Gastroesophageal sphincter (tissue), 4 donors: ENCODE data around the gene ACOX3. TPM values are rescaled to one million over a fixed set of nuclear protein-coding genes. Genes with fewer than 3 reads are reported as not detected.
"Not testable (repeated sequence)": the region's sequence is repeated elsewhere in the genome, so short reads cannot be mapped to it uniquely, and the experiment has no call there.

Source experiments
- ATAC-seq: fragments of 150-250 bp; one replicate; pipeline ENCODE4 v1.9.1; 2016; ENCODE audit warnings: mild to moderate bottlenecking, moderate library complexity
- H3K27ac ChIP-seq, 4 donors: fragments of 200-600 bp; sonication (generic) in 3 of 4; 1 replicate in 3 of 4; 2 replicates in 1 of 4; pipeline ENCODE4 v1.5.1; 2016 to 2019
- H3K27me3 ChIP-seq: fragments of 200-600 bp; sonication (generic); one replicate; pipeline ENCODE4 v1.5.1; 2019
- H3K36me3 ChIP-seq, 2 donors: fragments of 200-600 bp; sonication (generic); one replicate each; pipeline ENCODE4 v1.5.1; 2019; ENCODE audit warnings: control low read depth in 1 of 2
- H3K4me1 ChIP-seq, 3 donors: fragments of 200-600 bp; sonication (generic); 1 replicate in 2 of 3; 2 replicates in 1 of 3; pipeline ENCODE4 v1.5.1; 2016 to 2019; ENCODE audit warnings: control low read depth in 2 of 3
- H3K4me3 ChIP-seq, 2 donors: fragments of 200-600 bp; sonication (generic); one replicate each; pipeline ENCODE4 v1.5.1; 2019; ENCODE audit warnings: mild to moderate bottlenecking in 1 of 2, moderate library complexity in 1 of 2
- H3K9me3 ChIP-seq, 3 donors: fragments of 200-600 bp; sonication (generic); one replicate each; pipeline ENCODE4 v1.5.1; 2017 to 2019; ENCODE audit warnings: control low read depth in 2 of 3
- CTCF ChIP-seq, 4 experiments: fragments of 200-600 bp in 2 of 4; fragments of 450-650 bp in 2 of 4; sonication (generic) in 1 of 4; IDR thresholded peaks; one replicate each; pipeline ENCODE4 v1.5.1; 2017 to 2019; ENCODE audit warnings: antibody characterized with exemption in 4 of 4, mild to moderate bottlenecking in 2 of 4, moderate library complexity in 2 of 4
- EP300 ChIP-seq: sonication (generic); formaldehyde crosslinking; IDR thresholded peaks from one replicate; pipeline ENCODE4 v1.6.1; 2017; ENCODE audit warnings: antibody characterized with exemption, mild to moderate bottlenecking
- POLR2A ChIP-seq, 2 donors: fragments of 450-650 bp; IDR thresholded peaks; one replicate each; pipeline ENCODE4 v1.6.1; 2017; ENCODE audit warnings: antibody characterized with exemption in 2 of 2, mild to moderate bottlenecking in 2 of 2, moderate library complexity in 1 of 2
- POLR2AphosphoS5 ChIP-seq: sonication (generic); formaldehyde crosslinking; IDR thresholded peaks from one replicate; pipeline ENCODE4 v1.6.1; 2017; ENCODE audit warnings: antibody characterized with exemption
- WGBS, 2 donors: methylation state at CpG; one replicate each; pipeline ENCODE4 v1.1.5; 2018; ENCODE audit warnings: low coverage in 1 of 2; 5-methylcytosine and 5-hydroxymethylcytosine counted together
- total RNA-seq, 4 donors: library from RNA; depleted of rRNA; stranded (reverse); fragments of >200 nt; gene quantifications; one replicate each; pipeline ENCODE4 v1.1.0, GENCODE V29; 2016

ACOX3 gene
- total RNA-seq, 4 donors from 2014 or later = 21.5 to 79.5 (median 37.1) TPM

- H3K27me3 ChIP-seq = no peaks in the 10 kb centered on the region
- 76 to 88% methylated on average over 2 to 3 of the region's 4 CpGs for WGBS, 2 donors
- H3K27ac ChIP-seq = peak overlapping the region in 1 of 4 donors; percentile 26
- ATAC-seq = no peak
- H3K4me1 ChIP-seq = peaks cover 0 to 70% (median 17%) of the 10 kb centered on the region in 3 donors
- peaks cover 0 to 17% of the 10 kb centered on the region in 2 donors for H3K36me3 ChIP-seq
- no peaks in the 10 kb centered on the region for H3K9me3 ChIP-seq
- no peak overlapping the region for H3K4me3 ChIP-seq
- TF ChIP-seq EP300 (no peak), POLR2A (IDR thresholded peaks at IDR 0.05) (no peak), POLR2AphosphoS5 (no peak), CTCF (IDR thresholded peaks at IDR 0.05) (no peak)
Measured at GRCh38 chr4:8422327-8422726, 18.2 kb downstream of the ACOX3 start.

GRCh38 chr4:8420151-8420550, 20.4 kb downstream of the ACOX3 start:
- peaks cover 0 to 39% of the 10 kb centered on the region in 2 donors for H3K36me3 ChIP-seq
- ATAC-seq, H3K9me3 ChIP-seq, H3K27me3 ChIP-seq, H3K4me3 ChIP-seq: not testable (repeated sequence)
- peak overlapping the region; percentile 39 to 76 (median 70) for H3K27ac ChIP-seq
- H3K4me1 ChIP-seq = peaks cover 0 to 60% (median 0%) of the 10 kb centered on the region in 3 donors

GRCh38 chr4:8419222-8420041, 21.1 kb downstream of the ACOX3 start:
- H3K9me3 ChIP-seq = no peaks in the 10 kb centered on the region
- no peak overlapping the region for H3K4me3 ChIP-seq
- peaks cover 0 to 43% of the 10 kb centered on the region in 2 donors for H3K36me3 ChIP-seq
- H3K27me3 ChIP-seq = no peaks in the 10 kb centered on the region
- WGBS, 2 donors = 65 to 78% methylated on average over 11 to 12 of the region's 12 CpGs
- peak overlapping the region; percentile 45 to 76 (median 70) for H3K27ac ChIP-seq
- peak; percentile 70 for TF ChIP-seq POLR2AphosphoS5
- no peak for TF ChIP-seq POLR2A (IDR thresholded peaks at IDR 0.05)
- peaks cover 0 to 54% (median 0%) of the 10 kb centered on the region in 3 donors for H3K4me1 ChIP-seq
- peak; percentile 78 for ATAC-seq

GRCh38 chr4:8417071-8417614, 23.4 kb downstream of the ACOX3 start:
- Histone ChIP-seq H3K4me3 (no peak overlapping the region), H3K4me1 (peaks cover 0 to 34% (median 0%) of the 10 kb centered on the region in 3 donors), H3K9me3 (no peaks in the 10 kb centered on the region), H3K27me3 (no peaks in the 10 kb centered on the region), H3K36me3 (peaks cover 0 to 54% of the 10 kb centered on the region in 2 donors), H3K27ac (no peak overlapping the region)
- 94 to 100% methylated on average over 2 to 5 of the region's 11 CpGs for WGBS, 2 donors
- no peak for TF ChIP-seq POLR2A (IDR thresholded peaks at IDR 0.05)
- TF ChIP-seq POLR2AphosphoS5 = no peak
- TF ChIP-seq CTCF (IDR thresholded peaks at IDR 0.05) = no peak
- TF ChIP-seq EP300 = no peak
- no peak for ATAC-seq

- ATAC-seq = no peak
- H3K36me3 ChIP-seq = peaks cover 0 to 73% of the 10 kb centered on the region in 2 donors
- H3K4me3 ChIP-seq = no peak overlapping the region
- H3K4me1 ChIP-seq = peaks cover 0 to 49% (median 9%) of the 10 kb centered on the region in 3 donors
- no peak for TF ChIP-seq POLR2A (IDR thresholded peaks at IDR 0.05)
- no peak for TF ChIP-seq POLR2AphosphoS5
- TF ChIP-seq EP300 = no peak
- no peak for TF ChIP-seq CTCF (IDR thresholded peaks at IDR 0.05)
- no peaks in the 10 kb centered on the region for H3K27me3 ChIP-seq
- no peak overlapping the region for H3K27ac ChIP-seq
- WGBS, 2 donors = 69% methylated on average over 2 of the region's 2 CpGs; no CpG with 5 or more reads in 1 of the 2 donors
- H3K9me3 ChIP-seq = no peaks in the 10 kb centered on the region
Measured at GRCh38 chr4:8414377-8414776, 26.1 kb downstream of the ACOX3 start.
